NOMO-1 (cell line): ENCODE results near the gene RARRES2.
"Not testable (repeated sequence)": the region's sequence is repeated elsewhere in the genome, so short reads cannot be mapped to it uniquely, and the experiment has no call there.

Experiments used
- DNase-seq, 2 experiments: peaks; one replicate each; lab custom pipeline; 2025; ENCODE audit not compliant: unreplicated experiment in 2 of 2; lab: John Stamatoyannopoulos, UW

The RARRES2 gene

GRCh38 chr7:150341263-150342120 lies at the start of gene RARRES2:
Gene RARRES2, minus strand, starts transcription at chr7:150341629. Its CDS starts 1,020 bp downstream, at chr7:150340609.
- DNase-seq, result no peak

GRCh38 chr7:150390205-150390604 lies 48.8 kb upstream of the RARRES2 start:
- no peak for DNase-seq

- DNase-seq, result no peak
Measured at GRCh38 chr7:150389532-150389816, 48.0 kb upstream of the RARRES2 start.

- peak; percentile 78 to 88 for DNase-seq
Measured at GRCh38 chr7:150388709-150389531, 47.5 kb upstream of the RARRES2 start.

- DNase-seq, result no peak
Measured at GRCh38 chr7:150388306-150388705, 46.9 kb upstream of the RARRES2 start.

GRCh38 chr7:150385884-150386283 lies 44.5 kb upstream of the RARRES2 start:
- DNase-seq, result not testable (repeated sequence)

- DNase-seq, result no peak
Measured at GRCh38 chr7:150385302-150385723, 43.9 kb upstream of the RARRES2 start.

GRCh38 chr7:150384406-150385301 lies 43.2 kb upstream of the RARRES2 start:
- DNase-seq, result peak in 1 of 2 experiments; percentile 47

- DNase-seq, result no peak
Measured at GRCh38 chr7:150383710-150384397, 42.4 kb upstream of the RARRES2 start.

- no peak for DNase-seq
Measured at GRCh38 chr7:150382844-150383225, 41.4 kb upstream of the RARRES2 start.

GRCh38 chr7:150382123-150382843 lies 40.9 kb upstream of the RARRES2 start:
- no peak for DNase-seq

GRCh38 chr7:150381785-150382122 lies 40.3 kb upstream of the RARRES2 start:
- DNase-seq, result no peak

- no peak for DNase-seq
Measured at GRCh38 chr7:150381096-150381495, 39.7 kb upstream of the RARRES2 start.

- no peak for DNase-seq
Measured at GRCh38 chr7:150380463-150380862, 39.0 kb upstream of the RARRES2 start.

GRCh38 chr7:150379441-150380379 lies 38.3 kb upstream of the RARRES2 start:
- peak in 1 of 2 experiments; percentile 6 for DNase-seq

GRCh38 chr7:150378853-150379440 lies 37.5 kb upstream of the RARRES2 start, which contains the start of gene ZNF775:
Gene ZNF775, plus strand, starts transcription at chr7:150379330. Its CDS starts 9,141 bp downstream, at chr7:150388471.
- peak; percentile 74 to 92 for DNase-seq

- DNase-seq, result peak; percentile 18 to 51
Measured at GRCh38 chr7:150378115-150378852, 36.9 kb upstream of the RARRES2 start.
